Measurements from ENCODE around the gene SENP1.

The SENP1 gene

GRCh38 chr12:48063530-48063929, 42.3 kb downstream of the SENP1 start:
- no peak for DNase-seq

GRCh38 chr12:48061938-48062719, 43.8 kb downstream of the SENP1 start:
- no peak for DNase-seq

- no peak for DNase-seq
Observed at GRCh38 chr12:48060474-48060873, 45.4 kb downstream of the SENP1 start.

GRCh38 chr12:48058771-48059170, 47.1 kb downstream of the SENP1 start:
- no peak for DNase-seq

- no peak for DNase-seq
Observed at GRCh38 chr12:48054955-48055821, 50.7 kb downstream of the SENP1 start.

GRCh38 chr12:48053883-48054282, 52.0 kb downstream of the SENP1 start:
- no peak for DNase-seq

- no peak for DNase-seq
Observed at GRCh38 chr12:48053122-48053521, 52.8 kb downstream of the SENP1 start.

GRCh38 chr12:48051681-48052080, 54.2 kb downstream of the SENP1 start:
- DNase-seq: no peak

GRCh38 chr12:48050174-48050573, 55.7 kb downstream of the SENP1 start:
- DNase-seq: no peak

- DNase-seq: no peak
Observed at GRCh38 chr12:48045965-48046518, 59.8 kb downstream of the SENP1 start.

GRCh38 chr12:48045061-48045846, 60.6 kb downstream of the SENP1 start:
- DNase-seq: no peak

GRCh38 chr12:48044396-48044795, 61.5 kb downstream of the SENP1 start:
- no peak for DNase-seq

GRCh38 chr12:48043771-48044170, 62.1 kb downstream of the SENP1 start:
- no peak for DNase-seq

- no peak for DNase-seq
Observed at GRCh38 chr12:48041591-48042423, 64.1 kb downstream of the SENP1 start.

- no peak for DNase-seq
Observed at GRCh38 chr12:48040354-48040753, 65.5 kb downstream of the SENP1 start.

GRCh38 chr12:48039151-48039550, 66.7 kb downstream of the SENP1 start:
- no peak for DNase-seq

GRCh38 chr12:48038085-48038484, 67.8 kb downstream of the SENP1 start:
- DNase-seq: no peak

GRCh38 chr12:48037267-48037915, 68.5 kb downstream of the SENP1 start:
- no peak for DNase-seq

GRCh38 chr12:48036818-48037217, 69.1 kb downstream of the SENP1 start:
- no peak for DNase-seq

- no peak for DNase-seq
Observed at GRCh38 chr12:48034835-48035805, 70.8 kb downstream of the SENP1 start.
